T-cell (primary cell): Measurements from ENCODE around the gene PARL. TPM values are rescaled to one million over a fixed set of nuclear protein-coding genes. Genes with fewer than 3 reads are reported as not detected.

Experiments
- ATAC-seq, 4 experiments: fragments of 200-7000 bp in 3 of 4; fragments of 150-1000 bp in 1 of 4; cut with Tn5 transposase; replicated peaks in 1 of 4; 1 replicate in 3 of 4; 2 replicates in 1 of 4; pipeline ENCODE4 v1.10.0; 2021; ENCODE audit warnings: moderate library complexity in 3 of 4, mild to moderate bottlenecking in 2 of 4, moderate number of reproducible peaks in 1 of 4
- CTCF ChIA-PET, 2 donors: fragments of 300-600 bp; sonication (Branson Sonifier 250); formaldehyde crosslinking; loops; one replicate each; lab custom pipeline; 2022; ENCODE audit warnings: antibody characterized with exemption in 2 of 2; lab: Charles Lee
- POLR2A ChIA-PET, 2 donors: fragments of 300-600 bp; sonication (Branson Sonifier 250); formaldehyde crosslinking; loops; one replicate each; lab custom pipeline; 2022; ENCODE audit warnings: antibody characterized with exemption in 2 of 2; lab: Charles Lee
- DNase-seq, 35 experiments: peaks; one replicate each; pipeline versions ENCODE4 v3.0.0 to v3.0.0-alpha.2; 2013 to 2023
- H3K27ac ChIP-seq: one replicate; pipeline ENCODE4 v1.5.1; 2013; ENCODE audit warnings: low read length
- H3K27me3 ChIP-seq, 2 experiments: replicated peaks in 1 of 2; 1 replicate in 1 of 2; 2 replicates in 1 of 2; pipeline versions ENCODE4 v1.6.1 to v1.7.0; 2013; ENCODE audit warnings: low read length in 1 of 2, mixed read lengths in 1 of 2; ENCODE audit not compliant: control insufficient read depth in 2 of 2, insufficient read depth in 2 of 2; ENCODE audit errors: extremely low read depth in 1 of 2
- H3K36me3 ChIP-seq, 2 donors: 1 replicate in 1 of 2; 2 replicates in 1 of 2; pipeline versions ENCODE4 v1.6.1 to v1.7.0; 2013; ENCODE audit warnings: low read length in 1 of 2; ENCODE audit not compliant: control insufficient read depth in 2 of 2, insufficient read depth in 1 of 2; ENCODE audit errors: extremely low read depth in 1 of 2
- H3K4me1 ChIP-seq, 2 experiments: 1 replicate in 1 of 2; 2 replicates in 1 of 2; pipeline versions ENCODE4 v1.6.1 to v1.7.0; 2013; ENCODE audit warnings: low read length in 2 of 2, mixed read lengths in 1 of 2; ENCODE audit not compliant: insufficient read depth in 2 of 2, control insufficient read depth in 1 of 2; ENCODE audit errors: extremely low read depth in 1 of 2
- H3K4me3 ChIP-seq, 2 donors: 1 replicate in 1 of 2; 2 replicates in 1 of 2; pipeline versions ENCODE4 v1.5.1 to v1.7.0; 2013; ENCODE audit warnings: mild to moderate bottlenecking in 2 of 2, low read length in 1 of 2, moderate library complexity in 1 of 2; ENCODE audit not compliant: control insufficient read depth in 1 of 2; ENCODE audit errors: extremely low read depth in 1 of 2
- H3K9me3 ChIP-seq: 2 replicates; pipeline ENCODE4 v1.7.0; 2013
- H3K27ac Mint-ChIP-seq, 2 donors: one replicate each; pipeline ENCODE4 v1.8.0; 2020 to 2021; ENCODE audit warnings: mild to moderate bottlenecking in 2 of 2, mixed read lengths in 2 of 2
- H3K27me3 Mint-ChIP-seq, 2 donors: one replicate each; pipeline ENCODE4 v1.8.0; 2021 to 2022; ENCODE audit warnings: mixed read lengths in 2 of 2
- H3K36me3 Mint-ChIP-seq: one replicate; pipeline ENCODE4 v1.8.0; 2021; ENCODE audit warnings: mixed read lengths
- H3K4me1 Mint-ChIP-seq, 3 donors: one replicate each; pipeline ENCODE4 v1.8.0; 2020 to 2022; ENCODE audit warnings: mixed read lengths in 3 of 3, mild to moderate bottlenecking in 1 of 3
- H3K4me3 Mint-ChIP-seq, 3 donors: one replicate each; pipeline ENCODE4 v1.8.0; 2020 to 2022; ENCODE audit warnings: mild to moderate bottlenecking in 3 of 3, mixed read lengths in 3 of 3, moderate library complexity in 3 of 3
- H3K9me3 Mint-ChIP-seq, 3 donors: one replicate each; pipeline ENCODE4 v1.8.0; 2020 to 2022; ENCODE audit warnings: mixed read lengths in 3 of 3
- WGBS: methylation state at CpG from one replicate; pipeline ENCODE4 v1.1.5; 2013; ENCODE audit warnings: missing lambda C conversion rate; ENCODE audit not compliant: insufficient coverage; 5-methylcytosine and 5-hydroxymethylcytosine counted together
- total RNA-seq, 35 experiments: library from RNA in 6 of 35; stranded (reverse) in 6 of 35; fragments of 120-200 nt in 1 of 35; gene quantifications; one replicate each; pipeline versions ENCODE4 v1.2.1 to v1.2.4 and lab custom pipeline; 2013 to 2026

Gene PARL
- total RNA-seq, 5 donors from 2014 or later (not counting 1 experiment from before 2014, with no cell fraction given): 38.8 to 46.2 (median 41.3) TPM

- POLR2A ChIA-PET: no interaction called here
- ATAC-seq: no peak
- CTCF ChIA-PET: interaction anchor here (0.8 to 1.0 kb wide), 2 partner anchors 11 kb away, joined by 3 to 4 read pairs; no protein-coding TSS in a partner anchor
These were observed 58.0 kb downstream of the PARL start for GRCh38 chr3:183826448-183827250.

GRCh38 chr3:183825456-183826161, 59.1 kb downstream of the PARL start, which contains the start of gene MAP6D1:
Gene MAP6D1, minus strand, starts transcription at chr3:183825577. Its CDS starts 30 bp downstream, at chr3:183825547.
- Histone ChIP-seq H3K4me3 (peak within 1 kb of the TSS; percentile 46 to 69), H3K9me3 (no peaks in the 10 kb centered on the region), H3K4me1 (peaks cover 10 to 16% of the 10 kb centered on the region in 2 experiments), H3K27me3 (peaks cover 0 to 10% of the 10 kb centered on the region in 2 experiments), H3K27ac (no peak within 1 kb of the TSS), H3K36me3 (peaks cover 3 to 14% of the 10 kb centered on the region in 2 donors)
- peaks cover 0 to 8% of the 10 kb centered on the region in 2 donors for H3K27me3 Mint-ChIP-seq
- DNase-seq: peak in 28 of 35 experiments; percentile 5 to 65 (median 23)
- ATAC-seq: peak; percentile 65 to 80 (median 70)
- peaks cover 16% of the 10 kb centered on the region for H3K36me3 Mint-ChIP-seq
- peak within 1 kb of the TSS; percentile 77 to 85 (median 77) for H3K4me3 Mint-ChIP-seq
- ChIA-PET POLR2A (no interaction called here), CTCF (interaction anchor here (0.5 to 0.8 kb wide), 2 partner anchors 10 to 499 kb away, joined by 3 to 4 read pairs; no protein-coding TSS in a partner anchor)
- 13% methylated on average over 55 of the region's 69 CpGs for WGBS
- peaks cover 9 to 18% (median 17%) of the 10 kb centered on the region in 3 donors for H3K4me1 Mint-ChIP-seq
- no peaks in the 10 kb centered on the region for H3K9me3 Mint-ChIP-seq
- peak within 1 kb of the TSS; percentile 44 to 49 for H3K27ac Mint-ChIP-seq

More at GRCh38 chr3:183826448-183827250, 58.0 kb downstream of the PARL start:
- peak in 1 of 35 experiments; percentile 6 for DNase-seq
- H3K36me3 Mint-ChIP-seq: peaks cover 16% of the 10 kb centered on the region
- Histone ChIP-seq H3K27me3 (peaks cover 0 to 10% of the 10 kb centered on the region in 2 experiments), H3K36me3 (peaks cover 3 to 16% of the 10 kb centered on the region in 2 donors), H3K9me3 (no peaks in the 10 kb centered on the region), H3K27ac (no peak overlapping the region), H3K4me3 (no peak overlapping the region), H3K4me1 (peaks cover 10 to 16% of the 10 kb centered on the region in 2 experiments)
- H3K9me3 Mint-ChIP-seq: no peaks in the 10 kb centered on the region
- peak overlapping the region; percentile 49 to 73 for H3K27ac Mint-ChIP-seq
- H3K4me3 Mint-ChIP-seq: peak overlapping the region; percentile 73 to 77 (median 73)
- H3K27me3 Mint-ChIP-seq: peaks cover 0 to 8% of the 10 kb centered on the region in 2 donors
- WGBS: 96% methylated on average over 10 of the region's 14 CpGs
- H3K4me1 Mint-ChIP-seq: peaks cover 9 to 18% (median 17%) of the 10 kb centered on the region in 3 donors

GRCh38 chr3:183824761-183825455, 59.8 kb downstream of the PARL start:
- ChIA-PET POLR2A (no interaction called here), CTCF (no interaction called here)
- H3K9me3 Mint-ChIP-seq: no peaks in the 10 kb centered on the region
- H3K4me3 Mint-ChIP-seq: peak overlapping the region; percentile 74 to 85 (median 77)
- Histone ChIP-seq H3K4me1 (peaks cover 10 to 16% of the 10 kb centered on the region in 2 experiments), H3K4me3 (peak overlapping the region; percentile 46 to 69), H3K9me3 (no peaks in the 10 kb centered on the region), H3K27me3 (peaks cover 0 to 10% of the 10 kb centered on the region in 2 experiments), H3K36me3 (peaks cover 3 to 9% of the 10 kb centered on the region in 2 donors), H3K27ac (no peak overlapping the region)
- H3K4me1 Mint-ChIP-seq: peaks cover 9 to 18% (median 17%) of the 10 kb centered on the region in 3 donors
- no peak overlapping the region for H3K27ac Mint-ChIP-seq
- WGBS: under 1% methylated on average over 88 of the region's 88 CpGs
- DNase-seq (peak in 7 of 35 experiments; percentile 6 to 32 (median 17)), ATAC-seq (peak; percentile 29 to 49 (median 40))
- H3K36me3 Mint-ChIP-seq: peaks cover 10% of the 10 kb centered on the region
- peaks cover 0 to 8% of the 10 kb centered on the region in 2 donors for H3K27me3 Mint-ChIP-seq

- H3K27me3 Mint-ChIP-seq: peaks cover 0 to 8% of the 10 kb centered on the region in 2 donors
- Histone ChIP-seq H3K36me3 (peaks cover under 1 to 2% of the 10 kb centered on the region in 2 donors), H3K4me3 (no peak overlapping the region), H3K9me3 (no peaks in the 10 kb centered on the region), H3K27ac (no peak overlapping the region), H3K4me1 (peaks cover 10 to 16% of the 10 kb centered on the region in 2 experiments), H3K27me3 (peaks cover 0 to 10% of the 10 kb centered on the region in 2 experiments)
- peaks cover 9 to 18% (median 17%) of the 10 kb centered on the region in 3 donors for H3K4me1 Mint-ChIP-seq
- H3K27ac Mint-ChIP-seq: no peak overlapping the region
- DNase-seq: no peak
- H3K4me3 Mint-ChIP-seq: peak overlapping the region; percentile 74 to 85 (median 77)
- no peaks in the 10 kb centered on the region for H3K9me3 Mint-ChIP-seq
- peaks cover 3% of the 10 kb centered on the region for H3K36me3 Mint-ChIP-seq
- CTCF ChIA-PET: interaction anchor here in 1 of 2 donors (0.6 kb wide), 1 partner anchor 739 kb away, joined by 3 read pairs; no protein-coding TSS in a partner anchor
- no peak for ATAC-seq
- no CpG with 5 or more reads among the region's 5 CpGs for WGBS
- POLR2A ChIA-PET: no interaction called here
These were observed 60.7 kb downstream of the PARL start for GRCh38 chr3:183823963-183824362.

- Histone ChIP-seq H3K36me3 (no peaks in the 10 kb centered on the region), H3K27me3 (peaks cover 0 to 10% of the 10 kb centered on the region in 2 experiments), H3K4me3 (no peak overlapping the region), H3K4me1 (peaks cover 10 to 16% of the 10 kb centered on the region in 2 experiments), H3K27ac (no peak overlapping the region), H3K9me3 (no peaks in the 10 kb centered on the region)
- Mint-ChIP-seq H3K4me1 (peaks cover 9 to 18% (median 17%) of the 10 kb centered on the region in 3 donors), H3K27me3 (peaks cover 0 to 8% of the 10 kb centered on the region in 2 donors), H3K36me3 (no peaks in the 10 kb centered on the region), H3K9me3 (no peaks in the 10 kb centered on the region), H3K4me3 (no peak overlapping the region), H3K27ac (peak overlapping the region in 1 of 2 donors; percentile 6)
- no peak for ATAC-seq
- POLR2A ChIA-PET: interaction anchor here in 1 of 2 donors (0.5 kb wide), 1 partner anchor 190 kb away, joined by 4 read pairs; no protein-coding TSS in a partner anchor
- DNase-seq: no peak
- CTCF ChIA-PET: interaction anchor here in 1 of 2 donors (0.6 kb wide), 1 partner anchor 22 kb away, joined by 3 read pairs; no protein-coding TSS in a partner anchor
- WGBS: 98% methylated on average over 11 of the region's 13 CpGs
These were observed 62.0 kb downstream of the PARL start for GRCh38 chr3:183822631-183823030.
